GM03348 (cell line): ENCODE results near the gene BTBD9.
A peak's percentile ranks its signal among the peaks of the same experiment; 100 is the strongest.

Experiments used
- DNase-seq: peaks from one replicate; pipeline ENCODE4 v3.0.0; 2012; ENCODE audit warnings: low spot score

The BTBD9 gene

DNA sequence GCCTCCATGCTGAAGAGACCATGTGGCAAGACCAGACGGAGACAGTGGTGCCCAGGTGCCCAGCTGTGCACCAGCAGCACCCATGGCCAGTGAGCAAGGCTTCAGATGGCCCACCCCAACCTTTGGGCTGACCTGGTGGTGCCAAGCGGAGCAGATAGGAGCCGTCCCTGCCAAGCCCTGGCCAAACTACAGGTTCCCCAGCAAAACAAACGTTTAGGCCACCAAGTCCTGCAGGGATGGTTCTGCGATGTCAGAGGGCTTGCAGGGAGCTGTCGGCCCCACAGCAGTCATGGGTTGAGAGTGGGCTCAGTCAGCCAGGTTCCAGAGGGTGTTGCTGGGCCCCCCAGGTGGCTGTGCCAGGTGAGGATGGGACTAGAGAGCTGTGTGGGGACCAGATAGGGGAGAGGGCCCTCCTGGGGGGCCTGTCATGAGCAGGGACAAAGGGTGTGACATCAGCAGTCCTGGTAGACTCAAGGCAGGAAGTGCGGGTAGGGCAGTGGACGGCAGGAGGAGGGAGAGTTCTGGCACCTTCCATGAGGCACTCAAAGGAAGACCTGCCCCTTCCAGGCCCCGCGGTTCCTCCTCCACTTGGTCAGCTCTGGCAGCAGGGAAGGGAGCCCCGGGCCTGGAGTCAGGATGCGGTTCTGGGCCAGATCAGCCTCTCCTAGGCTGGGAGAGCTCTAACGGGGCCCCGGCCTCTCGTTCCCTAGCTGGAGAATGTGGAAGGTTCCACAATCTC lies 477.8 kb downstream of the BTBD9 start:
- no peak for DNase-seq

DNA sequence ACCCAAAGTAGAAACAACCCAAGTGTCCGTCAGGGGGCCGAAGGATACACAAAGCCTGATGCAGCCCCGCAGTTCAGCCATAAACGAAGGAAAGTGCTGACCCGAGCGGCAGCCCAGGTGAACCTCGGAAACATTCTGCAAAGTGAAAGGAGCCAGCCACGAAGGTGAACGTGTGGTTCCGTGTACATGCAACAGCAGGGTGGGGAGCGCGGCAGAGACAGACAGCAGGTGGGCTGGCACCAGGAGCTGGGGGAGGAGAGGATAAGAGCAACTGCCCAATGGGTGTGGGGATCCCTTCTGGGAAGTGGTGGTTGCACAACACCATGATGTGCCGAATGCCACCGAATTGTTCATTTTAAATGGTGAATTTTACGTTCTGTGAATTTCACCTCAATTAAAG lies 478.4 kb downstream of the BTBD9 start:
- DNase-seq: no peak

DNA sequence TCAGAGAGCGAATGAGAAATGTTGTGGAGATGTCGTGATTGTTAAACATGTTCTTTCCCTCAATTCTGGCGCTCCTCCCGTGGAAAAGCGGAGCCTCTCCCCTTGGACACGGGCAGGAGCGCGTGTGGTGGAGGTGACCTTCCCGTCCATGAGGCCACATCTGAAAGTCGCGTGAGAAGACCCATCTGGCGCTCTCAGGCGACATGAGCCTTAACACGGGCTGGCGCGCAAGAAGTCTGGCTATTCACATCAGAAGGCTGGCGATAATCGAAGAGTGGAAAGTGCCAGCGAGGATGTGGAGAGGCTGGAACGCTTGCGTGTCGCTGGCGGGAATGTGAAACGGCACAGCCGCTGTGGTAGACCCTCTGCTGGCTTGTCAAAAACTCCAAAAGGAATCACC lies 478.9 kb downstream of the BTBD9 start:
- no peak for DNase-seq

DNA sequence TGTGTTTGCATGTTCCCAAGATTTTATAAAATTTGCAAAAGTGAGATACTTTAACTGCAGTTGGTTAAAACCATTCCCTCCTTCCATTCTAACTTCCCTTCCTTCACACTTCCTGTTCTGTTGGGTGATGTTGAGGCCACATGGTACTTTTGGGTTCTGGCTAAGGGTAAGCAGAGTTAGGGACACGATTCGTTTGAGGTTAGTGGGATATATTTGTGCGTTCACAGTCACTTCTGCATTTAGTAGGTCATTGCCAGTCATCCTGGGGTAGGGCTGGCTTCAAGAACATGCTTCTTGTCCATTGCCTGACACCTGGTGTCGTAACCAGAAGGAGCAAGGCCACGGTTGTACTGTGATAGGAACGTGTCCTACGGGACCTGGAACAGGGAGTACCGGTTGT lies 480.1 kb downstream of the BTBD9 start:
- no peak for DNase-seq

DNA sequence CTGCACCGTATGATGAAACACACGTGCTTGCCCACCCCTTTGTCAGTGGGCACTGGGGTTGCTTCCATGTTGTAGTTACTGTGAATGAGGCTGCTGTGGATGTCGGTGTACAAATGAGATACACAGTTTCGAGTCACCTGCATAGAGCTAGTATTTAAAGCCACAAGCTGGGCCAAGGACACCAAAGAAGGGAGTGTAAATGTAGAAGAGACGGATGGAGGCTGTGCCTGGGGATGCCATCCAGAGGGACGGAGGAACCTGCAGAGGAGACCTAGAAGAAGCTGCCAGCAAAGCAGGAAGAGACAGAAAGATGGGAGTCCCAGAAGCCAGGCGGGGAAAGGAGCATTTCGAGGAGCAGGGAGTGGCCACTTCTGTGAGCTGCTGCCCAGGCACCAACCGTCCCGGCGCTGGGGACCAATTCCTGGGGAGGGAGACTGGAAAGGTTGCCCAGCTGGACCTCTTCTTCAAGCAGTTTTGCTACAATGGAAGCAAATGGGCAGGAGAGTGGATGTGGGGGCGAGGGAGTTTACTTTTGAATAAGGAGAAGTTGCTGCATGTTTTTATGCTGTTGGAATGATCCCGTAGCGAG lies 480.9 kb downstream of the BTBD9 start:
- no peak for DNase-seq

DNA sequence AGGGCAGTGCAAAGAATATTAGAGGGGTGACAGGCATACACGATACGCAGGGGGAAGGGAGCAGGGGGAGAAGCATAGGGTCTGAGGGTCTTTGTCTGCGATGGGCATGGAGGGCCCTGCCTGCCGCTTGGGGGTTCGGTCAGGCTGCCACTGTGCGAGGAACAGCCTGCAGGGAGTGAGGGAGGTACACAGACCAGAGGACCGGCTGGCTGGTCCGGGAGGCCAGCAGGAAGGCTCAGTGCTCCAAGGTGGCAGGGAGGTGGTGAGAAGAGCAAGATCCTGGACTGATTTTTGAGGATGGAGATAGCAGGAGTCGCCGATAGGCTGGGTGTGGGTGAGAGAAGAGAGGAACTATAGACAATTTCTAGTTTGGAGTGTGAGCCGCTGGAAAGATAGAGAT lies 481.8 kb downstream of the BTBD9 start:
- no peak for DNase-seq

DNA sequence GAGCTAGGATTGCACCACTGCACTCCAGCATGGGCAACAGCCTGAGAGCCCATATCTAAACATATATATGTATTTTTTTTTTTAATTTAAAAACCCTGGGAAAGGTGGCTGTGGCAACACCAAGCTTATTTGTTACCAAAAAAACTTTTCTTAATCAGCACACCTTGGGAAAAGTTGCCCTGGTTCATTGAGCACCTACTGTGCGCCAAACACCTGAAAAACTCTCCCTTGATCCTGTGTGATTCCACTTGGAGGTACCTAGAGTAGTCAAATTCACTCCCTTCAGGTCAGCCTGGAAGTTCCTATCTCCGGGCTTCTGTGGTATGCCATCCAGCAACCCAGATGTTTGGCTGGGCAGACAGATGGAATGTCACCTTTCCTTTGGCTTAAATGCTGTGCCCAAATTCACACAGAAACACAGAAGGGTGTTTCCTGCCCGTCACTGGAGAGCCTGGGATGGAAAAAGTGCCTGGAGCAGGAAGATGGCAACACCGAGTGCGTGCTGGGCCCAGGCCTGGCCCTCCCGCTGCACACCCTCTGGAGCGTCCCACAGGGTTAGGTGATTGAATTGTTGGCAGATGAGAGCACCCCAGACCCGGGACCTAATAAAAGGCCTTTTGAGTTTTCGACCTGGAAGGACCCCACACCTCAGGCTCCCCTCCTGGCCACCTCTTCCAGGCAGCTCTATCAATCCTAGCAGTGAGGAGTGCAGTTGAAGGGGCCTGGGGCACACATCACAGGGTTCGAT lies 482.7 kb downstream of the BTBD9 start:
- DNase-seq: no peak

DNA sequence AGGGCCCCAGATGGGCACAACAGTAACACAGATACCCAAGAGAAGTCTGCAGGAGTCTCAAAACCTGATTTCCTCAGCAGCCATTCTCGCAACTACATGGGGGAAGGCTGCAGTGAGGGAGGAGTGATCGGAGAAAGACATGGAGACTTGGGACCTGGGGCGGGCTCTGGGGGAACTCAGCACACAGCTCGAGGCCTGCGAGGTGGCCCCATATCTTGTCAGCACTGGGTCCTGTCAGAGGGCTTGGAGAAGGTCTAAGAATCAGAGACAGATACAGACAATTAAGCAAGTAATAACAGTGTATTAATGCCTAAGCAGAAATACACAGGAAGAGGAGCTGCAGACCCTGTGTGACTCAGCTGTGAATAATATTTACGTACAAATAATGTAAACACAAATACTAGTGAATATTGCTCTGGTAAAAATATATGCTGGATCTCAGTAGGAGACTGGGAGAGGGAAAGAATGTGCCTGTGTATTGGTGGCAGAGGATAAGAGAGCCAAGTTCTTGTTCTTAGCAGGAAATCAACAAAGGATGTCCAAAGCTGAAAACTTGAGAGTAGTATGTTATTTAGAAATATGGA lies 484.0 kb downstream of the BTBD9 start:
- no peak for DNase-seq

DNA sequence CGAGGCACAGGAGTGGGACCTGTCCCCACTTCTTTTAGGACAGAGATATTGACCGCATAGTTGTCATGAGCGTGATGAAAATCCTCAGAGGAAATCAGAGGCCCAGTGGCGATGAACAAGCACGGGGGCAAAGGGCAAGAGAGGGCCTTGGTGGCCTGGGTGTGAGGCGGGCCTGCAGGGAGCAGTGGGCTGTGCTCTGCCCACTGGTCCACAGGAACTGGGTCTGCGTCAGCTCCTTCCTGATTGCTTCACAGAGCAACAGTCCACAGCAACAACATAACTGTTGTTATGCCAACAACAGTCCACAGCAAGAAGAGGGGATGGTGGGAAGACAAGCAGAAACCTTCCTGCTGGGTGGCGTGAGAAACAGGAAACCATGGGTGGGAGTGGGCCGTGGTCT lies 484.6 kb downstream of the BTBD9 start:
- DNase-seq: no peak

DNA sequence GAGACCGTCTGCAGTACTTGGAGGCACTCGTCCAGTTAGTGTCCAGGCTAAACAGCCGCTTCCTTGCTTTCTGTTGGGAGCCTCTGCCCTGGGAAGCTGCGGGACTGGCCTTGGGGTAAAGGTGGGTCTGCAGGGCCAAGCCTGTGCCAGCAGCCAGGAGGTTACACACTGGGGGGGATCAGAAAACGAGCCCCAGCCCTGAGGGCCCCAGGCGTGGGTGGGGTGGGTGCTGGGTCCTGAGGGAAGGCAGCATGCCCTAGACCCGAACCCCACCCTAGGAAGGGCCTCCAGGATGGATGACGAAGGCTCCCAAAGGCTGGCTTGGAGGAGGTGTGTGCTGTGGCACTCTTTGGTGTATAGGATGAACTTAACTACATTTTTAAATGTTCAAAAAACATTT lies 485.0 kb downstream of the BTBD9 start:
- no peak for DNase-seq

DNA sequence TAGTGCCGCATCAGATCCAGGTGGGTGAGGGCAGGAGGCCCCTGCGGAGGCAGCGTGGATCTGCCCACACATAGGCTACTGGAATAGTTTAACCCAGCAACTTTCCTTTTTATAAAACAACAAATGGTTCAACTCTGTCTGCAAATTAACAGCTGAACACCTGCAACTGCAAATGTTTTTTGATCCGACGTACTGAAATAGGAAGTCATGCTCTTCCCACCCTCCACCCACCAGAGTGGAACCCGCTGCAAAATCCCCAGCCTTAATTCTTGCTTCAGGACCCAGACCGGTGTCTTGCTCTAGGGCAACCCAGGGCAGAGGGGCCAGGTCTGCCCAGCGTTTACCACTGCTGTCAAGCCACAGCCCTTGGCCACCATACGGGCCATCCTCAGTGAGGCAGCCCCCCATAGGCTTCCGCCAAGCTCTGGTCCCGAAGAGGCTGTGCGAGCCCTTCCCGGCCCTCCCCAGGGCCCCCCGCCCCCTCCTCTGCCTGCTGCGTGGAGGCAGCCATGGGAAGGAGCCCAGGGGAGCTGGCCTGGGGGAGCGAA lies 485.9 kb downstream of the BTBD9 start:
- DNase-seq: no peak

DNA sequence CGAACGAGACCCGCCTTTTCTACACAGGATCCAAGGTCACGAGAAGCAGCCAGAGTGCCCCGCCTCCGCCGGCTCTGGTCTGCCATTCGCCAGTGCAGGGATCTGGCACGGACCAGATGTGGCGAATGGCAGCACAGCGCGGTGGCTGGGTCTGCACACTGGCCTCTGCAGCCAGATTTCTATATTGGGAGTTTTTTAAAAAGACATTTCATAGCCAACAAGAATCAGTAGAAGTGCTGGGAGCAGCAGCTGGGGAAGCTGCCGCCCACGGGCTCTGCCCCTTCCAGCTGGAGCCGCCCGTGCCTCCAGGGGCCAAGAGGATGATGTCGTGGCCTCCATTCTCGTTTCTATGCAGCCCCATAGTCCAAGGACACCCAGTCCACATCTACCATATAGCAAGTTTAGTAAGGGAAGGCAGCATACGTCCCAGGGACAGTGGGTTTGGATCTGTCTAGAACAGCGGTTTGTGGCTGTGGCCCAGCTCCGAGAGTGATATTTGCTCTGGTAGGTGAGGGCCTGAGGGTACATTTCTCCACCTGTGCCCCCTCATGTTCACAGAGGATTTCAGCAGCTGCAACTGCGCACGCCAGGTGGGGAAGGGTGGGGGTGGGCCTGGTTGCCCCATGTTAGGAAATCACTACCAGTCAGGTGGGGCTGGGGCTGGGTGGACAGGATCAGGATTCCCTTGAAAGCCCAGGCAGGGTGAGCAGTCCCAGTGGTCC lies 486.5 kb downstream of the BTBD9 start:
- no peak for DNase-seq

DNA sequence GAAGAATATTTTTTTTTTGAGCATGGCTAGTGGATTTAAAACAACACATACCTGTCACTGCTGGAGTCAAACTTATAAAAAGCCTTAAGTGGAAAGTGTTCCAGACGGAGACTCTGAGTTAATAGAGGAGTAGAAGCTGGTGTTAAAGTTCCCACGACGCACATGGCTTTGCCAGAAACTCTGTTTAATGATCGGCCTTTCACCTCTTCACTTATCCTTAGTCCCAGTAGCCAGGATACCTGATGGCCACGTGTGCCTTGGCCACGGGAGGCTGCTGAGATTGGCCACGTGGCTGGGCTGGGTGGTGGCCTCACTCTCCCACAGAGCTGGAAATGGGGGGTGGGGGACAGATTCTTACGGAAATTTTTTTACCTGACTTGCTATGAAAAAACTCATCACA lies 487.1 kb downstream of the BTBD9 start:
- DNase-seq: no peak

DNA sequence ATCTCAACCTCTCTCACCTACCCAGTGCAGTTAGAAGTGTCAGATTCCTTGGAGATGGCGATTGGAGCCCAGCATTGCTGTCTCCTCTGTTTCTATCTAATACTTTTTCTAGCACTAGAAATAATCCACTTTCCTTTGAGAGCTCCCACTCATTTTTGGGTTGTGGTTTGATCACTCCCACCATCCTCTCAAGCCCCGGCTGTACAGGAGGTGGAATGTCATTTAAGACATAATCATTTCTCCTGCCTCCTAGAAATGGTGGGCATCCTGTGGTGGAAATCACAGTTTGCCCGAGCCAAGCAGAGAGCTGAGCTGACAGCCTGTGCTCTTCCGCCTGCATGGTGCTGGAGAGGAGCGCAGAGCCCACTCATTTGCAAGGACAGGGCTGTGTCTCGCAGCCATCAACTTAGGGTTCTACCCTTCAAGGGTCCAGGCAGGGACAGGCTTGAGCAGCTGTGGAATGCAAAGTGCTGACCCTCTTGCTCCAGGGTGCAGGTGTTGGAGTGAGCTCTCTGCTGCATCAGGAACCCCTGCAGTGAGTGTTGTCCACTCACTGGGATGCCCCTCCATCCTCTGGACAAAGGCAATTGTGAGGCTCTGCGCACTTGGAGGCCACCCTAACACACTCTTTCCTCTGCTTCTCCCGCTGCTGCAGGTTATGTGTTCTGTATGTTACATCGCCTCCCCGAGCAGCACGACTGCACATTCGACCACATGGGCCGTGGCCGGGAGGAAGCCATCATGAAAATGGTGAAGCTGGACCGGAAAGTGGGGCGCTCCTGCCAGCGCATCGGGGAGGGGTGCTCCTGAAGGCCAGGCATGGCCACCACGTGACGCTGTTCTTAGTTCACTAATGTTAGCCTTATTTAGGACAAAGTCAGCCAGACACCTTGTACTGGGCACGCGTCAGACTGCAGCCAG lies 487.9 kb downstream of the BTBD9 start:
- DNase-seq: no peak

DNA sequence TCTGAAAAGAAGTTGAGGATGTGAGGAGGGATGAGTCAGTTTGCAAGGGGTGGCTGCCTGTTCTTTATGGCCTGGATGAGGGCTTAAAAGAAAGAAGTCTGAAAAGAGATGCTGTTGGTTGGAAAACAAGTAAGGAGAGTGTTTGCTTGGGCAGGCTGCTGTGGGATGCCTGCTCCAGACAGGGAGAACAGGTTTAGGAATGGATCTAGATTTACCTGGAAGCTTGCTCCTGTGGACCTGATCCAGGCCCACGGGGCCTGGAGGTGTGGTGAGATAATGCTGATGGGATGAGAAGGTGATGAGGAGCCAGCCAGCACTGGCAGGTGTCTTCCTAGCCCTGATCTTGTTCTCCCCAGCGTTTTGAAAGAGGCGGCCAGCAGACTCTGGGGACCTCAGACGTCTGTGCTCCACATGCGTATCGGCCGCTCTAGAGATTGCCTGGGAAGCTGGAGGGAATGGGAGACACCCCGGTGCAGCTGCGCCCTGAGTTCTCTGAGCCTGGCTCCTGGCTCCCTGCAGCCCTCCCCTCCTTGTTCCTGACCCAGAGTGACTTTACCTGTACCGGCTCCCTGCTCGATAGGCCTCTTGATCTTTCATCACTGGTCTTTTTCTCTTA lies 488.9 kb downstream of the BTBD9 start:
- no peak for DNase-seq

DNA sequence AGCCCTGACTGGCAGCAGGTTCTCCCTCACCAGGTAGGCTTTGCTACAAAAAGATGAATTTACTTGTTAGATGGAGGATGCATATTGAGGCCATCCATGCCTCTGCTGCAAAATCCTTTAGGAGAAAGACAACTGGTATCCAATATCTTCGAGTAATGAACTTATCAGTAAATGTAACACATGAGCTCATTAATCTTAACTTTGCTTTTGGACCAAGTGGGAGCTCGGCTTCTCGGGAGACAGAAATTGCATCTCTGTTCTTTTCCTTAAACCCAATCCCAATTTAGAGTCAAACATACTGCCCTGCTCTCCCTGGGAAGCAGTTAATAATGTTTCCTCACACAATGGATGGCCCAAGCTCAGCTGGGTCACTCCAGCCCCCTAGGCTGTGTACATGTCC lies 489.7 kb downstream of the BTBD9 start:
- DNase-seq: no peak

DNA sequence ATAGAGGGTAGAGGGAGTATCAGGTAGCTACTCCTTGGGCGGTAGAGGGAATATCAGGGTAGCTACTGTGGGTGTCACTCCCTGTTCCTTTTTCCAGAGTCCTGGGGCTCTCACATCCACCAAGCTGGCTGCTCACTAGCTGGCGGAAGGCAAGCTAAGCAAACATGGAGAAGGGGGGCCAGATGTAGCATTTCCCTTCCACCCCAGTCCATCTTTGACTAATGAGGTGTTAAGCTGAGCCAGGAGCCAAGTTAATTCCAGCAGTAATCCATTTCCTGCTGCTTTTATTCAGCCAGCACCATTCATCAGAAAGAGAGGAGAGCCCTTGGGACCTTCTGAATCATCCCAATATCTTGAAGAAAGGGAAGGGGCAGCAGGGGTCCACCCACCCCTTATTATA lies 490.2 kb downstream of the BTBD9 start:
- DNase-seq: no peak

DNA sequence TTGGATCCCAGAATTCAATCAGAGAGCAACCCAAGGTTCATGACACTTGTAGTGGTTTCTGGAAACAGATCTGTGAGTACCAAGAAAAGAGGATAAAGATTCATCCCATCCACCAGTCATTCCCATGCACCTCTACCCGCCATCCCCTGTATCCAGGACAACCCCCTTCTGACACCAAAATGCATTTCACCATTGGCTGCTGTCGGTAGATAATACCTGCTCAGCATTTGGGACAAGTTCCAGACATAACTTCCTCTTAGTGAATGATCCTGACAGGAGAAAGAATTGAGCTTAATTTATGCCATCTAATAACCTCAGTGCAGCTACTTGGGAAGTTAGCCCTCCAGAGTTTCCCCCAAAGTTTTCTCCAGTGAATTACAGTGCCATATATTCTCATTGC lies 491.1 kb downstream of the BTBD9 start:
- no peak for DNase-seq

DNA sequence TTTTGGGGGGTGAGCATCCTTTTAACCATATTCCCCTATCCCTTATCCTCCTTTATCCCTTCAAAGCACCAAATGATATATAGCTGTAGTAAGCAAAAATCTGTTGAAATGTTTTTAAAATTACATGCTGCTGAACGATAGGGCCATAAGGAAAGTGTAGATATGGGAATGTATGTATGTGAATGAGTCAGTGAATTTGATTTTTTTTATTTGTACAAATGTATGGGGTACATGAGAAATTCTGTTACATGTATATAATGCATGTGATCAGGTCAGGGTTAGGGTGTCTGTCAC lies 493.0 kb downstream of the BTBD9 start:
- no peak for DNase-seq

DNA sequence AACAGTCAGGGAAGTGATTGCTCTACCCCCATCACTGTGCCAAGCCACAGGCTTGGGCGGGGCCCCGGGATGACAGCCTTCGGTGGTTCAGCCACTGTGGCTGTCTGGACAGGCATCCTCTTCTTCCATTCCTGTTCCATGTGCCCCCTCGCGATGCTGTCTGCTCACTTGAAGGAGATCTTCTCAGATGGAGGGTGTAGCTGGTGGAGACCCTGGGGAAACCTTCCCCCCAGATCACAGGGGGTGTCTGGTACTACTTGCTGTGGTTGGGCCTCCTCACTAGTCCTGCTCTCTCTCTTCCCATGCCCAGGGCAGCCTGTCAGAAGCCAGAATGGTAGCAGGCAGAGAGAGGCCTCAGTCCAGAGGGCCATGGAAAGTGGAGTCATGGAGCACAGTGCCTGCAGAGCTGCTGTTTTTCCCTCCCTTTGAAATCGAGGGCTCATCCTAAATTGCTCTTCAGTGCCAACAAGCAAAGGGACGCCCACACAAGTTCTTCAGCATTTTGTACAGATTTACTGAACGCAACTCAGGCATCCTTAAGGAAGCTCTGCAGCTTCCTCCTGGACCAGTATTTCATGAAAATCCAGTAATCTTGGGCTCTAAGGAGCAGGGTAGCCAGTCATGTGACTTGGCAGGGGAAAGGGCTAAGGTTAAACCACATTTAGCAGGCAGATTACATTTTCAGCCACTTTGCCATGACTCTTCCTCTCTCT lies 493.6 kb downstream of the BTBD9 start:
- peak; percentile 44 for DNase-seq
